ENCODE results near the gene TOX3. TPM values are rescaled to one million over a fixed set of nuclear protein-coding genes. Genes with fewer than 3 reads are reported as not detected.

The TOX3 gene
- total and polyA plus RNA-seq, 10 of the 15 experiments (the other 5 are each of a cell fraction or from before 2014, with no cell fraction given): not detected

- SMC1A ChIA-PET (ENCODE audit: uncharacterized antibody, unreplicated experiment): interaction anchor here (1.1 kb wide), 1 partner anchor 18 kb away, joined by 4 read pairs; no protein-coding TSS in a partner anchor
- ATAC-seq (no peak), FAIRE-seq (no peak), DNase-seq (ENCODE audit: low read depth, low spot score) (no peak)
- H3K9me3 ChIP-seq (replicated peaks; ENCODE audit: control insufficient read depth, insufficient read depth, low read length): no peaks in the 10 kb centered on the region
- POLR2A ChIA-PET: interaction anchor here (0.6 kb wide), 1 partner anchor 15 kb away, joined by 6 read pairs; no protein-coding TSS in a partner anchor
- no peak overlapping the region for H3K9ac ChIP-seq (ENCODE audit: control insufficient read depth, insufficient read depth, low read length)
- no peaks in the 10 kb centered on the region for H3K4me1 ChIP-seq (ENCODE audit: control insufficient read depth, insufficient read depth, low read length)
- no peak overlapping the region for H3K27ac ChIP-seq (ENCODE audit: control insufficient read depth, insufficient read depth)
- in situ Hi-C loops (cut with MboI) (no loop called here), intact Hi-C loops (cut with micrococcal nuclease; ENCODE audit: unreplicated experiment) (no loop called here)
- WGBS (ENCODE audit: insufficient coverage, insufficient replicate concordance, low lambda C conversion rate, missing lambda C conversion rate): 58% methylated on average over 7 of the region's 7 CpGs
- H3K27me3 ChIP-seq (replicated peaks in 1 of 2; ENCODE audit: control insufficient read depth in 2 of 2, insufficient read depth in 2 of 2, low read length in 1 of 2): no peaks in the 10 kb centered on the region
- H3K4me3 ChIP-seq: no peak overlapping the region
- H2AFZ ChIP-seq (ENCODE audit: control insufficient read depth, low read depth, low read length): no peak overlapping the region
- BruUV-seq (replicated peaks): no TSS peak
- H3K36me3 ChIP-seq (ENCODE audit: control insufficient read depth in 2 of 2, insufficient read depth in 2 of 2, low read length in 1 of 2): no peaks in the 10 kb centered on the region
- H4K20me1 ChIP-seq (ENCODE audit: control insufficient read depth, insufficient read depth): no peaks in the 10 kb centered on the region
- no peak overlapping the region for H3K4me2 ChIP-seq (ENCODE audit: control insufficient read depth, insufficient read depth)
- RAD21 ChIA-PET (ENCODE audit: unreplicated experiment): no interaction called here
- no peaks in the 10 kb centered on the region for H3K79me2 ChIP-seq (ENCODE audit: control insufficient read depth, insufficient read depth, low read length)
- CTCF ChIA-PET: no interaction called here
- TF ChIP-seq ZNF274 (IDR thresholded peaks at IDR 0.05; ENCODE audit: insufficient read depth, insufficient read length) (no peak), CEBPB (IDR thresholded peaks at IDR 0.05; ENCODE audit: borderline replicate concordance in 1 of 2, low read depth in 2 of 2, low read length in 2 of 2) (no peak), POLR2AphosphoS2 (IDR thresholded peaks at IDR 0.05; ENCODE audit: low read depth, low read length) (no peak), BACH1 (IDR thresholded peaks at IDR 0.05; ENCODE audit: borderline replicate concordance) (no peak), SIN3A (IDR thresholded peaks at IDR 0.05; ENCODE audit: low read depth, low read length) (no peak), SUZ12 (IDR thresholded peaks at IDR 0.05; ENCODE audit: unreplicated experiment) (no peak), ATF7 (IDR thresholded peaks at IDR 0.05; ENCODE audit: low read depth) (no peak), MTA3 (IDR thresholded peaks at IDR 0.05; ENCODE audit: borderline replicate concordance, low read length) (no peak), SMARCA5 (IDR thresholded peaks at IDR 0.05) (no peak), NR2F1 (conservative IDR thresholded peaks at IDR 0.05) (no peak), ZNF217 (IDR thresholded peaks at IDR 0.05) (no peak), TBL1XR1 (IDR thresholded peaks at IDR 0.05; ENCODE audit: low read depth, low read length) (no peak)
- TF ChIP-seq, protein P1, sequence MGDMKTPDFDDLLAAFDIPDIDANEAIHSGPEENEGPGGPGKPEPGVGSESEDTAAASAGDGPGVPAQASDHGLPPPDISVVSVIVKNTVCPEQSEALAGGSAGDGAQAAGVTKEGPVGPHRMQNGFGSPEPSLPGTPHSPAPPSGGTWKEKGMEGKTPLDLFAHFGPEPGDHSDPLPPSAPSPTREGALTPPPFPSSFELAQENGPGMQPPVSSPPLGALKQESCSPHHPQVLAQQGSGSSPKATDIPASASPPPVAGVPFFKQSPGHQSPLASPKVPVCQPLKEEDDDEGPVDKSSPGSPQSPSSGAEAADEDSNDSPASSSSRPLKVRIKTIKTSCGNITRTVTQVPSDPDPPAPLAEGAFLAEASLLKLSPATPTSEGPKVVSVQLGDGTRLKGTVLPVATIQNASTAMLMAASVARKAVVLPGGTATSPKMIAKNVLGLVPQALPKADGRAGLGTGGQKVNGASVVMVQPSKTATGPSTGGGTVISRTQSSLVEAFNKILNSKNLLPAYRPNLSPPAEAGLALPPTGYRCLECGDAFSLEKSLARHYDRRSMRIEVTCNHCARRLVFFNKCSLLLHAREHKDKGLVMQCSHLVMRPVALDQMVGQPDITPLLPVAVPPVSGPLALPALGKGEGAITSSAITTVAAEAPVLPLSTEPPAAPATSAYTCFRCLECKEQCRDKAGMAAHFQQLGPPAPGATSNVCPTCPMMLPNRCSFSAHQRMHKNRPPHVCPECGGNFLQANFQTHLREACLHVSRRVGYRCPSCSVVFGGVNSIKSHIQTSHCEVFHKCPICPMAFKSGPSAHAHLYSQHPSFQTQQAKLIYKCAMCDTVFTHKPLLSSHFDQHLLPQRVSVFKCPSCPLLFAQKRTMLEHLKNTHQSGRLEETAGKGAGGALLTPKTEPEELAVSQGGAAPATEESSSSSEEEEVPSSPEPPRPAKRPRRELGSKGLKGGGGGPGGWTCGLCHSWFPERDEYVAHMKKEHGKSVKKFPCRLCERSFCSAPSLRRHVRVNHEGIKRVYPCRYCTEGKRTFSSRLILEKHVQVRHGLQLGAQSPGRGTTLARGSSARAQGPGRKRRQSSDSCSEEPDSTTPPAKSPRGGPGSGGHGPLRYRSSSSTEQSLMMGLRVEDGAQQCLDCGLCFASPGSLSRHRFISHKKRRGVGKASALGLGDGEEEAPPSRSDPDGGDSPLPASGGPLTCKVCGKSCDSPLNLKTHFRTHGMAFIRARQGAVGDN (IDR thresholded peaks at IDR 0.05): no peak
- TF ChIP-seq, protein P2, sequence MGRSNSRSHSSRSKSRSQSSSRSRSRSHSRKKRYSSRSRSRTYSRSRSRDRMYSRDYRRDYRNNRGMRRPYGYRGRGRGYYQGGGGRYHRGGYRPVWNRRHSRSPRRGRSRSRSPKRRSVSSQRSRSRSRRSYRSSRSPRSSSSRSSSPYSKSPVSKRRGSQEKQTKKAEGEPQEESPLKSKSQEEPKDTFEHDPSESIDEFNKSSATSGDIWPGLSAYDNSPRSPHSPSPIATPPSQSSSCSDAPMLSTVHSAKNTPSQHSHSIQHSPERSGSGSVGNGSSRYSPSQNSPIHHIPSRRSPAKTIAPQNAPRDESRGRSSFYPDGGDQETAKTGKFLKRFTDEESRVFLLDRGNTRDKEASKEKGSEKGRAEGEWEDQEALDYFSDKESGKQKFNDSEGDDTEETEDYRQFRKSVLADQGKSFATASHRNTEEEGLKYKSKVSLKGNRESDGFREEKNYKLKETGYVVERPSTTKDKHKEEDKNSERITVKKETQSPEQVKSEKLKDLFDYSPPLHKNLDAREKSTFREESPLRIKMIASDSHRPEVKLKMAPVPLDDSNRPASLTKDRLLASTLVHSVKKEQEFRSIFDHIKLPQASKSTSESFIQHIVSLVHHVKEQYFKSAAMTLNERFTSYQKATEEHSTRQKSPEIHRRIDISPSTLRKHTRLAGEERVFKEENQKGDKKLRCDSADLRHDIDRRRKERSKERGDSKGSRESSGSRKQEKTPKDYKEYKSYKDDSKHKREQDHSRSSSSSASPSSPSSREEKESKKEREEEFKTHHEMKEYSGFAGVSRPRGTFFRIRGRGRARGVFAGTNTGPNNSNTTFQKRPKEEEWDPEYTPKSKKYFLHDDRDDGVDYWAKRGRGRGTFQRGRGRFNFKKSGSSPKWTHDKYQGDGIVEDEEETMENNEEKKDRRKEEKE (IDR thresholded peaks at IDR 0.05): no peak
- TF ChIP-seq, protein P3, sequence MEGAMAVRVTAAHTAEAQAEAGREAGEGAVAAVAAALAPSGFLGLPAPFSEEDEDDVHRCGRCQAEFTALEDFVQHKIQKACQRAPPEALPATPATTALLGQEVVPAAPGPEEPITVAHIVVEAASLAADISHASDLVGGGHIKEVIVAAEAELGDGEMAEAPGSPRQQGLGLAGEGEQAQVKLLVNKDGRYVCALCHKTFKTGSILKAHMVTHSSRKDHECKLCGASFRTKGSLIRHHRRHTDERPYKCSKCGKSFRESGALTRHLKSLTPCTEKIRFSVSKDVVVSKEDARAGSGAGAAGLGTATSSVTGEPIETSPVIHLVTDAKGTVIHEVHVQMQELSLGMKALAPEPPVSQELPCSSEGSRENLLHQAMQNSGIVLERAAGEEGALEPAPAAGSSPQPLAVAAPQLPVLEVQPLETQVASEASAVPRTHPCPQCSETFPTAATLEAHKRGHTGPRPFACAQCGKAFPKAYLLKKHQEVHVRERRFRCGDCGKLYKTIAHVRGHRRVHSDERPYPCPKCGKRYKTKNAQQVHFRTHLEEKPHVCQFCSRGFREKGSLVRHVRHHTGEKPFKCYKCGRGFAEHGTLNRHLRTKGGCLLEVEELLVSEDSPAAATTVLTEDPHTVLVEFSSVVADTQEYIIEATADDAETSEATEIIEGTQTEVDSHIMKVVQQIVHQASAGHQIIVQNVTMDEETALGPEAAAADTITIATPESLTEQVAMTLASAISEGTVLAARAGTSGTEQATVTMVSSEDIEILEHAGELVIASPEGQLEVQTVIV (IDR thresholded peaks at IDR 0.05; ENCODE audit: borderline replicate concordance, partially characterized antibody): no peak
These were observed 96.7 kb downstream of the TOX3 start for GRCh38 chr16:52450241-52450640.
